Caco-2 (cell line): ENCODE results near the gene GPR12. TPM values are rescaled to one million over a fixed set of nuclear protein-coding genes. Genes with fewer than 3 reads are reported as not detected.

Source experiments
- BruUV-seq: library from RNA; stranded (reverse); fragments of 400-500 nt; replicated peaks from 2 replicates; lab custom pipeline; 2021; lab: Mats Ljungman, UMichigan
- CTCF ChIA-PET: fragments of 300-600 bp; sonication (Branson Sonifier 250); formaldehyde crosslinking; loops from one replicate; lab custom pipeline; 2022; ENCODE audit warnings: antibody characterized with exemption; lab: Charles Lee
- POLR2A ChIA-PET: fragments of 300-600 bp; sonication (Branson Sonifier 250); formaldehyde crosslinking; loops from one replicate; lab custom pipeline; 2022; ENCODE audit warnings: antibody characterized with exemption; lab: Charles Lee
- DNase-seq, 2 experiments: peaks; one replicate each; pipeline versions ENCODE4 v3.0.0 to v3.0.0-alpha.2; 2020 to 2022
- H3K27me3 ChIP-seq: replicated peaks from 2 replicates; pipeline ENCODE4 v1.6.0; 2011; ENCODE audit warnings: low read length; ENCODE audit not compliant: control insufficient read depth, insufficient read depth
- H3K36me3 ChIP-seq: 2 replicates; pipeline ENCODE4 v1.5.1; 2011; ENCODE audit warnings: low read length; ENCODE audit not compliant: control insufficient read depth, insufficient read depth
- H3K4me1 ChIP-seq: fragments of 250-450 bp; sonication (Bioruptor Pico); 2 replicates; pipeline ENCODE4 v1.5.1; 2020; ENCODE audit warnings: mild to moderate bottlenecking
- H3K4me3 ChIP-seq: 2 replicates; pipeline ENCODE4 v1.5.1; 2011; ENCODE audit warnings: low read depth, mild to moderate bottlenecking, control low read depth, low read length
- H3K9me3 ChIP-seq: fragments of 250-450 bp; sonication (Bioruptor Pico); 2 replicates; pipeline ENCODE4 v1.5.1; 2020; ENCODE audit warnings: mild to moderate bottlenecking, moderate library complexity
- H3K27ac Mint-ChIP-seq: one replicate; pipeline ENCODE4 v1.8.0; 2022; ENCODE audit warnings: mixed read lengths; ENCODE audit not compliant: unreplicated experiment
- H3K27me3 Mint-ChIP-seq: one replicate; pipeline ENCODE4 v1.8.0; 2022; ENCODE audit warnings: mixed read lengths; ENCODE audit not compliant: insufficient read depth, unreplicated experiment
- H3K36me3 Mint-ChIP-seq: one replicate; pipeline ENCODE4 v1.8.0; 2022; ENCODE audit warnings: mild to moderate bottlenecking, mixed read lengths; ENCODE audit not compliant: insufficient read depth, unreplicated experiment
- H3K4me1 Mint-ChIP-seq: one replicate; pipeline ENCODE4 v1.8.0; 2022; ENCODE audit warnings: low read depth, mixed read lengths; ENCODE audit not compliant: unreplicated experiment
- H3K4me3 Mint-ChIP-seq: one replicate; pipeline ENCODE4 v1.8.0; 2022; ENCODE audit warnings: mild to moderate bottlenecking, moderate library complexity, mixed read lengths; ENCODE audit not compliant: unreplicated experiment
- H3K9me3 Mint-ChIP-seq: one replicate; pipeline ENCODE4 v1.8.0; 2022; ENCODE audit warnings: mixed read lengths; ENCODE audit not compliant: unreplicated experiment
- CTCF ChIP-seq, 2 experiments: fragments of 200-600 bp in 1 of 2; IDR thresholded peaks; 1 replicate in 1 of 2; 2 replicates in 1 of 2; pipeline versions ENCODE4 v1.5.1 to v1.8.0; 2011 to 2022; ENCODE audit warnings: antibody characterized with exemption in 1 of 2, control low read depth in 1 of 2, inconsistent platforms in 1 of 2, low read depth in 1 of 2, low read length in 1 of 2, mild to moderate bottlenecking in 1 of 2, moderate library complexity in 1 of 2; ENCODE audit not compliant: insufficient read depth in 1 of 2, severe bottlenecking in 1 of 2, unreplicated experiment in 1 of 2
- intact Hi-C: fragments of 100-400 bp; cut with micrococcal nuclease; formaldehyde crosslinking; loops from one replicate; pipeline ENCODE4 v1.10.0; 2022; ENCODE audit not compliant: unreplicated experiment
- total RNA-seq: library from RNA; stranded (reverse); gene quantifications from 2 replicates; pipeline ENCODE4 v1.2.3, GENCODE V29; 2022

The GPR12 gene
- total RNA-seq, 1 experiment from 2014 or later, result not detected

- Histone ChIP-seq H3K27me3 (peaks cover 10% of the 10 kb centered on the region), H3K4me3 (no peak overlapping the region), H3K9me3 (no peaks in the 10 kb centered on the region), H3K36me3 (no peaks in the 10 kb centered on the region), H3K4me1 (0 out of 2 replicates have a peak, but pooled peaks cover 6% of the 10 kb centered on the region)
- H3K27ac Mint-ChIP-seq, result no peak overlapping the region
- H3K36me3 Mint-ChIP-seq, result no peaks in the 10 kb centered on the region
- H3K4me1 Mint-ChIP-seq, result no peaks in the 10 kb centered on the region
- TF ChIP-seq CTCF (IDR thresholded peaks at IDR 0.05; ENCODE audit: insufficient read depth in 1 of 2, low read depth in 1 of 2, low read length in 1 of 2, severe bottlenecking in 1 of 2, unreplicated experiment in 1 of 2), result no peak
- BruUV-seq, result no TSS peak
- H3K4me3 Mint-ChIP-seq, result no peak overlapping the region
- H3K9me3 Mint-ChIP-seq, result no peaks in the 10 kb centered on the region
- peaks cover 33% of the 10 kb centered on the region for H3K27me3 Mint-ChIP-seq
- DNase-seq, result no peak
- intact Hi-C loops, result no loop called here
- POLR2A ChIA-PET, result no interaction called here
- CTCF ChIA-PET, result no interaction called here
Measured at GRCh38 chr13:26756961-26757360, 3.6 kb downstream of the GPR12 start.

GRCh38 chr13:26752671-26753070 is 7.9 kb downstream of the GPR12 start:
- Mint-ChIP-seq H3K4me3 (no peak overlapping the region), H3K4me1 (no peaks in the 10 kb centered on the region), H3K9me3 (no peaks in the 10 kb centered on the region), H3K27me3 (peaks cover 10% of the 10 kb centered on the region), H3K27ac (no peak overlapping the region), H3K36me3 (no peaks in the 10 kb centered on the region)
- no peaks in the 10 kb centered on the region for H3K36me3 ChIP-seq
- no peaks in the 10 kb centered on the region for H3K4me1 ChIP-seq
- no peak overlapping the region for H3K4me3 ChIP-seq
- TF ChIP-seq CTCF (IDR thresholded peaks at IDR 0.05; ENCODE audit: insufficient read depth in 1 of 2, low read depth in 1 of 2, low read length in 1 of 2, severe bottlenecking in 1 of 2, unreplicated experiment in 1 of 2), result no peak
- BruUV-seq, result no TSS peak
- H3K9me3 ChIP-seq, result no peaks in the 10 kb centered on the region
- CTCF ChIA-PET, result no interaction called here
- DNase-seq, result no peak
- no peaks in the 10 kb centered on the region; the same call in 1 of the 2 replicates for H3K27me3 ChIP-seq
- POLR2A ChIA-PET, result no interaction called here
- intact Hi-C loops, result no loop called here

GRCh38 chr13:26749905-26750304 is 10.7 kb downstream of the GPR12 start:
- no peak for TF ChIP-seq CTCF (IDR thresholded peaks at IDR 0.05; ENCODE audit: insufficient read depth in 1 of 2, low read depth in 1 of 2, low read length in 1 of 2, severe bottlenecking in 1 of 2, unreplicated experiment in 1 of 2)
- no TSS peak for BruUV-seq
- Histone ChIP-seq H3K9me3 (no peaks in the 10 kb centered on the region), H3K27me3 (no peaks in the 10 kb centered on the region; the same call in 1 of the 2 replicates), H3K36me3 (no peaks in the 10 kb centered on the region), H3K4me3 (no peak overlapping the region), H3K4me1 (no peaks in the 10 kb centered on the region)
- no peak for DNase-seq
- Mint-ChIP-seq H3K9me3 (no peaks in the 10 kb centered on the region), H3K27me3 (peaks cover 17% of the 10 kb centered on the region), H3K27ac (no peak overlapping the region), H3K4me3 (no peak overlapping the region), H3K36me3 (no peaks in the 10 kb centered on the region), H3K4me1 (no peaks in the 10 kb centered on the region)
- intact Hi-C loops, result no loop called here
- ChIA-PET POLR2A (interaction anchor here (0.6 kb wide), 1 partner anchor 14 kb away, joined by 6 read pairs; no protein-coding TSS in a partner anchor), CTCF (interaction anchor here (0.6 kb wide), 1 partner anchor 13 kb away, joined by 3 read pairs; no protein-coding TSS in a partner anchor)
